ENCODE results near the gene SH2D7.

The SH2D7 gene

GRCh38 chr15:78083687-78084448 lies 8.5 kb upstream of the SH2D7 start:
- DNase-seq (ENCODE audit: low read depth): no peak
- no peak overlapping the region for H3K4me3 ChIP-seq (ENCODE audit: low read depth, low read length)

DNA sequence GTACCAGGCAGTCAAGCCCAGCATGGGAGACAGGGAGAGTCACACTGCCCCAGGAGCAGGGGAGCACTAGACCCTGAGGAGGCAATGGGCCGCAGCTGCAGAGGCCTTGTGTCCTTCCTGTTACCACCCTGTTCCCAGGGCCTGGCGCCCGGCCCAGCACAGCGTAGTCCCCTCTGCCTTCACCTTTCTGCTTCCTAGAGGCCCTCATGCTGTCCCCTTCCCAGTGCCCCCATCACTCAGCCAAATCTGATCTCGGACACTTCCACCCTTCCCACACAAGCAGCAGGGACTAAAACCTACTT lies 8.0 kb upstream of the SH2D7 start:
- no peak for TF ChIP-seq CTCF (IDR thresholded peaks at IDR 0.05; ENCODE audit: control insufficient read depth, extremely low read depth, insufficient read depth)
- H3K4me3 ChIP-seq (ENCODE audit: low read depth, low read length): no peak overlapping the region
- DNase-seq (ENCODE audit: low read depth): no peak

More at GRCh38 chr15:78083687-78084448, 8.5 kb upstream of the SH2D7 start:
- no peak for TF ChIP-seq CTCF (IDR thresholded peaks at IDR 0.05; ENCODE audit: control insufficient read depth, extremely low read depth, insufficient read depth)

DNA sequence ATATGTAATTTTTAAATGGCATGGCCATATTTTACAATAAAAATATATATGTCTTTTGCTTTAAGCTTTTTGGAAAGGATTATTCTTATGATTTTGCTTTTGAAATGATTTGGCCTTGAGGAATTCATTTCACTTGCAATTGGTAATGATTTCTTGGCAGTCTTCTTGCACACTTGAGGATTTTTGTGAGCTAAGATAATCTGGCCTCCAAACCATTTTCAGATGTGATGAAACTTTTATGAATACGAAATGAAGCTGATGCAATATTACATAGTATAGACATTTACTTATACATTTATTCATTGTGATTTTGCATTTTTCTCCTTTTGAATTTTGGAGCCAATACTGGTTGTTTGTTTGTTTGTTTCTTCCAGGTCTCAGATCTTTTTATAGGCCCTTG lies 6.4 kb upstream of the SH2D7 start:
- no peak for DNase-seq (ENCODE audit: low read depth)
- TF ChIP-seq CTCF (IDR thresholded peaks at IDR 0.05; ENCODE audit: control insufficient read depth, extremely low read depth, insufficient read depth): no peak
- H3K4me3 ChIP-seq (ENCODE audit: low read depth, low read length): no peak overlapping the region

- no peak for TF ChIP-seq CTCF (IDR thresholded peaks at IDR 0.05; ENCODE audit: control insufficient read depth, extremely low read depth, insufficient read depth)
- no peak overlapping the region for H3K4me3 ChIP-seq (ENCODE audit: low read depth, low read length)
- no peak for DNase-seq (ENCODE audit: low read depth)
Measured at GRCh38 chr15:78087951-78088772, 4.2 kb upstream of the SH2D7 start.

DNA sequence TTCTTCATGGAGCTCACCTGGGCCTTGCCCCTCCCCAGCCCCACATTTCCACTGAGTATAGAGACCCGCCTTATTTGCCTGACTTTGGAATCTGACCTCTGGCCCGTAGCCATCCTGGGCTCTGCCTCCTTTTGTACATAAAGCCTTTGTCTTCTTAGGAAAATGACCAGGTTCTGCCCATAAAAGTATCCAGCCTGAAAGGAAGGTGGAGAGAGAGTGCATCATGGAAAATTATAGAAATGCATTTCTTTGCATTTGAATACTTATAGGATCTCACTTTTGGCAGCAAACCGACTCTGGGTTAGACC lies 3.6 kb upstream of the SH2D7 start:
- DNase-seq (ENCODE audit: low read depth): no peak
- H3K4me3 ChIP-seq (ENCODE audit: low read depth, low read length): no peak overlapping the region
- TF ChIP-seq CTCF (IDR thresholded peaks at IDR 0.05; ENCODE audit: control insufficient read depth, extremely low read depth, insufficient read depth): no peak

DNA sequence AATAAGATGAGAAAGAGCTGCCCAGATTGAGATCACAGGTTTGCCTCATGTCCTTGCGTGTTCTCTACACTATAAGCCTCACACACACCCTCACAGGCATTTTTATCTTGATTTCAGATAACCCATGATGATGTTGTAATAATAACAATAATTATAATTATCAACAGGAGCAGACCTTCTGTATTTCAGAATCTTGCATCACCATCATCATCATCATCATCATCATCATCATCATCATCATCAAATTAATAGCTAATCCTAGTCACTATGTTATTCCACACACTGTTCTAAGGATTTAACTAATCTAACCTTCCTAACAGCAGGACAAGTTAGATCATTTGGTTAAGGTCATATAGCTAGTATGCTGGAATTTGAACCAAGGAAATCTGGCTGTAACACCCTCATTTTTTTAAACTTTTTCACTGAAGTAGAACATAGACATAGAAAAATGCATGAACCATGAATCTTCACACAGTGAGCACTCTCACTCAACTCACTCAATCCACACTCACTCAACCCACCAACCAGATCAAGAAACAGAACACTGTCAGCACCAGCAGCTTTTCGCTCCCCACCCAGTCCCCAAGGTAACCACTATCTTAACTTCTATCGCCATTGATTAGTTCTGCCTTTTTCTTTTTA lies 1.8 kb upstream of the SH2D7 start:
- H3K4me3 ChIP-seq (ENCODE audit: low read depth, low read length): no peak overlapping the region
- TF ChIP-seq CTCF (IDR thresholded peaks at IDR 0.05; ENCODE audit: control insufficient read depth, extremely low read depth, insufficient read depth): no peak
- DNase-seq (ENCODE audit: low read depth): no peak

Data from LNCaP clone FGC (cell line).